ENCODE results near the gene RXFP4.
A peak's percentile ranks its signal among the peaks of the same experiment; 100 is the strongest.
"Not testable (repeated sequence)": the region's sequence is repeated elsewhere in the genome, so short reads cannot be mapped to it uniquely, and the experiment has no call there.

RXFP4 gene

GRCh38 chr1:155940993-155941844 lies at the start of gene RXFP4:
RXFP4 (plus strand) TSS chr1:155941638; CDS start chr1:155941710, 72 bp downstream.
- no peaks in the 10 kb centered on the region for H3K27me3 Mint-ChIP-seq (ENCODE audit: low read depth)
- peak within 1 kb of the TSS; percentile 95 for H3K27ac Mint-ChIP-seq
- H3K36me3 Mint-ChIP-seq (ENCODE audit: low read depth) = peaks cover 17% of the 10 kb centered on the region
- H3K4me3 Mint-ChIP-seq = peak within 1 kb of the TSS; percentile 60
- H3K9me3 Mint-ChIP-seq = no peaks in the 10 kb centered on the region
- DNase-seq (ENCODE audit: low spot score) = no peak
- H3K4me1 Mint-ChIP-seq (ENCODE audit: low read depth) = peaks cover 42% of the 10 kb centered on the region

- peaks cover 8% of the 10 kb centered on the region for H3K36me3 Mint-ChIP-seq (ENCODE audit: low read depth)
- no peaks in the 10 kb centered on the region for H3K27me3 Mint-ChIP-seq (ENCODE audit: low read depth)
- H3K4me3 Mint-ChIP-seq = peak overlapping the region; percentile 12
- peaks cover 10% of the 10 kb centered on the region for H3K4me1 Mint-ChIP-seq (ENCODE audit: low read depth)
- H3K9me3 Mint-ChIP-seq = no peaks in the 10 kb centered on the region
- peak overlapping the region; percentile 29 for H3K27ac Mint-ChIP-seq
- no peak for DNase-seq (ENCODE audit: low spot score)
Observed at GRCh38 chr1:155892796-155893195, 48.6 kb upstream of the RXFP4 start.

GRCh38 chr1:155893389-155894142 lies 47.9 kb upstream of the RXFP4 start:
- peaks cover 10% of the 10 kb centered on the region for H3K36me3 Mint-ChIP-seq (ENCODE audit: low read depth)
- peaks cover 10% of the 10 kb centered on the region for H3K4me1 Mint-ChIP-seq (ENCODE audit: low read depth)
- peak; percentile 14 for DNase-seq (ENCODE audit: low spot score)
- H3K4me3 Mint-ChIP-seq = peak overlapping the region; percentile 12
- H3K27ac Mint-ChIP-seq = peak overlapping the region; percentile 29
- H3K27me3 Mint-ChIP-seq (ENCODE audit: low read depth) = no peaks in the 10 kb centered on the region
- H3K9me3 Mint-ChIP-seq = no peaks in the 10 kb centered on the region

- peaks cover 27% of the 10 kb centered on the region for H3K36me3 Mint-ChIP-seq (ENCODE audit: low read depth)
- not testable (repeated sequence) for DNase-seq (ENCODE audit: low spot score); H3K27me3 Mint-ChIP-seq (ENCODE audit: low read depth); H3K4me3 Mint-ChIP-seq; H3K27ac Mint-ChIP-seq; H3K9me3 Mint-ChIP-seq
- peaks cover 10% of the 10 kb centered on the region for H3K4me1 Mint-ChIP-seq (ENCODE audit: low read depth)
Observed at GRCh38 chr1:155895617-155896016, 45.8 kb upstream of the RXFP4 start.

- H3K27me3 Mint-ChIP-seq (ENCODE audit: low read depth); H3K9me3 Mint-ChIP-seq; H3K27ac Mint-ChIP-seq; H3K4me3 Mint-ChIP-seq; DNase-seq (ENCODE audit: low spot score): not testable (repeated sequence)
- Mint-ChIP-seq H3K36me3 (ENCODE audit: low read depth) (peaks cover 28% of the 10 kb centered on the region), H3K4me1 (ENCODE audit: low read depth) (peaks cover 10% of the 10 kb centered on the region)
Observed at GRCh38 chr1:155896476-155896875, 45.0 kb upstream of the RXFP4 start.

GRCh38 chr1:155897746-155898145 lies 43.7 kb upstream of the RXFP4 start:
- Mint-ChIP-seq H3K27me3 (ENCODE audit: low read depth) (no peaks in the 10 kb centered on the region), H3K9me3 (no peaks in the 10 kb centered on the region), H3K4me1 (ENCODE audit: low read depth) (peaks cover 10% of the 10 kb centered on the region), H3K4me3 (no peak overlapping the region), H3K27ac (peak overlapping the region; percentile 16), H3K36me3 (ENCODE audit: low read depth) (peaks cover 28% of the 10 kb centered on the region)
- no peak for DNase-seq (ENCODE audit: low spot score)

GRCh38 chr1:155898888-155899287 lies 42.5 kb upstream of the RXFP4 start:
- Mint-ChIP-seq H3K27ac (no peak overlapping the region), H3K4me1 (ENCODE audit: low read depth) (peaks cover under 1% of the 10 kb centered on the region), H3K27me3 (ENCODE audit: low read depth) (no peaks in the 10 kb centered on the region), H3K36me3 (ENCODE audit: low read depth) (peaks cover 32% of the 10 kb centered on the region), H3K4me3 (no peak overlapping the region), H3K9me3 (no peaks in the 10 kb centered on the region)
- DNase-seq (ENCODE audit: low spot score) = no peak

GRCh38 chr1:155899683-155900082 lies 41.8 kb upstream of the RXFP4 start:
- DNase-seq (ENCODE audit: low spot score) = no peak
- Mint-ChIP-seq H3K36me3 (ENCODE audit: low read depth) (peaks cover 40% of the 10 kb centered on the region), H3K27ac (no peak overlapping the region), H3K4me1 (ENCODE audit: low read depth) (no peaks in the 10 kb centered on the region), H3K27me3 (ENCODE audit: low read depth) (no peaks in the 10 kb centered on the region), H3K4me3 (no peak overlapping the region), H3K9me3 (no peaks in the 10 kb centered on the region)

- no peak for DNase-seq (ENCODE audit: low spot score)
- Mint-ChIP-seq H3K36me3 (ENCODE audit: low read depth) (peaks cover 41% of the 10 kb centered on the region), H3K27ac (no peak overlapping the region), H3K4me3 (no peak overlapping the region), H3K9me3 (no peaks in the 10 kb centered on the region), H3K27me3 (ENCODE audit: low read depth) (no peaks in the 10 kb centered on the region), H3K4me1 (ENCODE audit: low read depth) (no peaks in the 10 kb centered on the region)
Observed at GRCh38 chr1:155900161-155900560, 41.3 kb upstream of the RXFP4 start.

- H3K36me3 Mint-ChIP-seq (ENCODE audit: low read depth) = peaks cover 36% of the 10 kb centered on the region
- no peaks in the 10 kb centered on the region for H3K27me3 Mint-ChIP-seq (ENCODE audit: low read depth)
- H3K9me3 Mint-ChIP-seq = no peaks in the 10 kb centered on the region
- no peaks in the 10 kb centered on the region for H3K4me1 Mint-ChIP-seq (ENCODE audit: low read depth)
- no peak overlapping the region for H3K27ac Mint-ChIP-seq
- no peak overlapping the region for H3K4me3 Mint-ChIP-seq
- no peak for DNase-seq (ENCODE audit: low spot score)
Observed at GRCh38 chr1:155904261-155904660, 37.2 kb upstream of the RXFP4 start.

GRCh38 chr1:155909894-155910293 lies 31.5 kb upstream of the RXFP4 start:
- Mint-ChIP-seq H3K36me3 (ENCODE audit: low read depth) (peaks cover 52% of the 10 kb centered on the region), H3K9me3 (no peaks in the 10 kb centered on the region), H3K4me1 (ENCODE audit: low read depth) (peaks cover 20% of the 10 kb centered on the region), H3K4me3 (peak overlapping the region; percentile 98), H3K27ac (peak overlapping the region; percentile 69), H3K27me3 (ENCODE audit: low read depth) (no peaks in the 10 kb centered on the region)
- no peak for DNase-seq (ENCODE audit: low spot score)

- H3K36me3 Mint-ChIP-seq (ENCODE audit: low read depth) = peaks cover 55% of the 10 kb centered on the region
- no peak for DNase-seq (ENCODE audit: low spot score)
- H3K4me3 Mint-ChIP-seq = peak overlapping the region; percentile 98
- peak overlapping the region; percentile 99 for H3K27ac Mint-ChIP-seq
- peaks cover 20% of the 10 kb centered on the region for H3K4me1 Mint-ChIP-seq (ENCODE audit: low read depth)
- H3K27me3 Mint-ChIP-seq (ENCODE audit: low read depth) = no peaks in the 10 kb centered on the region
- H3K9me3 Mint-ChIP-seq = no peaks in the 10 kb centered on the region
Observed at GRCh38 chr1:155910621-155911121, 30.8 kb upstream of the RXFP4 start.

- Mint-ChIP-seq H3K27ac (peak within 1 kb of the TSS; percentile 99), H3K27me3 (ENCODE audit: low read depth) (no peaks in the 10 kb centered on the region)
Observed at GRCh38 chr1:155911156-155912055, 30.0 kb upstream of the RXFP4 start, which contains the start of gene RIT1. RIT1 (minus strand) TSS chr1:155911349; CDS start chr1:155910761, 588 bp downstream.

More at GRCh38 chr1:155911156-155912055, 30.0 kb upstream of the RXFP4 start, which contains the start of gene RIT1:
- DNase-seq (ENCODE audit: low spot score) = peak; percentile 80
- H3K9me3 Mint-ChIP-seq = no peaks in the 10 kb centered on the region
- peaks cover 62% of the 10 kb centered on the region for H3K36me3 Mint-ChIP-seq (ENCODE audit: low read depth)
- H3K4me3 Mint-ChIP-seq = peak within 1 kb of the TSS; percentile 98
- H3K4me1 Mint-ChIP-seq (ENCODE audit: low read depth) = peaks cover 20% of the 10 kb centered on the region

Data from T-helper 2 cell treated with Interferon-gamma antibody and Interleukin-4, amounts not matched to agents 5 μg/mL and 100 μg/mL, for 36 hours (primary cell).